ENCODE measurements around the gene WASF2. TPM values are rescaled to one million over a fixed set of nuclear protein-coding genes. Genes with fewer than 3 reads are reported as not detected.
"Not testable (repeated sequence)": the region's sequence is repeated elsewhere in the genome, so short reads cannot be mapped to it uniquely, and the experiment has no call there.

The WASF2 gene
- total RNA-seq, 1 donor from 2014 or later, result 141 TPM

GRCh38 chr1:27496604-27497155 lies 6.7 kb upstream of the WASF2 start:
- DNase-seq (ENCODE audit: low spot score), result no peak

- no peak for DNase-seq (ENCODE audit: low spot score)
Observed at GRCh38 chr1:27492796-27493195, 2.8 kb upstream of the WASF2 start.

- no peak for DNase-seq (ENCODE audit: low spot score)
Observed at GRCh38 chr1:27491748-27492700, 2.1 kb upstream of the WASF2 start.

DNA sequence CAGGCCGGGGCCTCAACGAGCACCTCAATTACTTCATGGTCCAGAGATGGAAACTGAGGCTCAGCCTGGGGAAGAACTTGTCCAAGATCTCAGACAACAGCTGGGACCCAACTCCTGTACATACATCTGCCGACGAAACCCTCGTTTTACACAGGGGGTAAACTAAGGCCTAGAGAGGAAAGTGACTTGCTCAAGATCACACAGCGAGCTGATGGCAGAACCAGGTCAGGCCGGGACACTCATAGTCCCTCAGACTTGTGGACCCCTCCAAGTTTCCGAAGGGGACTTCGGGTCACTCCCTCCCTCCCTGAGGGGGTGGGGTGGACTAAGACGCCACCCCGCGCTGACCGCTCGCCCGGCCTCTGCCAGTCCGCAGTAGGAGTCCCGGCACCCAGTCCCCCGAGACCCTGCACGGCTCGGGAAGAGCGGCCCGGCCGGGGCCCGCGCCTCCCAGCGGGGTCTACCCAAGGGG lies 430 bp downstream of the WASF2 start:
- no peak for DNase-seq (ENCODE audit: low spot score)

- DNase-seq (ENCODE audit: low spot score), result no peak
Observed at GRCh38 chr1:27487966-27488884, 1.7 kb downstream of the WASF2 start.

DNA sequence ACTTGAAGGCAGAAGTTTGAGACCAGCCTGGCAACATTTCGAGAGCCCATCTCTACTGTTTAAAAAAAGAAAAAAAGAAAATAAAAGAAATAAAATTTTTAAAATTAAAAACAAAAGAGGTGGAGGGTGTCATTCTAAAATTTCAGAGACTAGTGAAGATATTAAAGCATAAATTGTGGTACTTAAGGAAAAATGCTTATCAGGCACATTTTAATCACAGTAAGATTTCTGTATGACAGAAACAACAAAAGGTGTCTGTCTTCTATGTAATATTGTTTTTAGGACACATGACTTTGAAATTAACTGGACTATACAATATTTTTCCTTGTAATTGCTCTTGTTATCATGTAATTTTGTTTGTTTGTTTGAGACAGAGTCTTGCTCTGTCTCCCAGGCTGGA lies 4.6 kb downstream of the WASF2 start:
- no peak for DNase-seq (ENCODE audit: low spot score)

DNA sequence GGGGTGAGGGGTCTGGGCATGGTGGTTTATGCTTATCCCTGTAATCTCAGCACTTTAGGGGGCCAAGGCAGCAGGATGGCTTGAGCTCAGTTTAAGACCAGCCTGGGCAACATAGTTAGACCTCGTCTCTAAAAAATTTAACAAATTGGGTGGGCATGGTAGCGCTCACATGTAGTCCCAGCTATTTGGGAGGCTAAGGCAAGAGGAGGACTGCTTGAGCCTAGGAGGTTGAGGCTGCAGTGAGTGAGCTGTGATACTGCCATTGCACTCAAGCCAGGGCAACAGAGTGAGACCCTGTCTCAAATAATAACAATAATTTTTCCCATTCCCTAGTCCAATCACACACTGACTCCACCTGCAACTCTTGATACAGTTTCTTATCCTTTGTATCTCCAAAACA lies 6.3 kb downstream of the WASF2 start:
- no peak for DNase-seq (ENCODE audit: low spot score)

DNA sequence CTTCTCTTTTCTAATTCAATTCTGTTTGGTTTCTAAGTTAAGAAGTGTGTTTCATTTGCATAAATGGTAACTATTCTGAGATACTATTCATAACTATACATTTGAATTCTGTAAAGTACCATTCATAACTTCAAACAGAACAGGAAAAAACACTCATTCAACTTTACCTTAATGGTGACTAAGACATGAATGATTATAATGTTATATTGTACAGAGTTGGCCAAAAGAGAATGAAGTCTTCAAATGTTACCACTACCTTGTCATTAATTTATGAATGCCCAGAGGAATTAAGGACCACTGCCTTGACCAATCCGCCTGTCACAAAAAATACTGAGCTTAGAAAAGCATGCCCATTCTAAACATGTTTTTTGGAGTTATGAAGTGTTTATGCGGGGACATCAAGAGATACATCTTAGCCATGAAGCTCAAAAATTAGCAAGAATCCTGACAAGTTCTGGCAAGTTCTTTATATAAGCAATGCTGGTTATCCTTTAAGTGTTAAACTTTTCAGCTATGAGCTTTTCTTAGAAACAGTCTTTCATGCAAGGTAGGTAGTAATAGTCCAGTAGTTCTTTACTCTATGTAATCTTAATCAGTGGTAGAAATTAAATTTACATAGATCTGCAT lies 7.9 kb downstream of the WASF2 start:
- DNase-seq (ENCODE audit: low spot score), result no peak

- no peak for DNase-seq (ENCODE audit: low spot score)
Observed at GRCh38 chr1:27478098-27478497, 11.9 kb downstream of the WASF2 start.

- peak; percentile 22 for DNase-seq (ENCODE audit: low spot score)
Observed at GRCh38 chr1:27476237-27476636, 13.7 kb downstream of the WASF2 start.

DNA sequence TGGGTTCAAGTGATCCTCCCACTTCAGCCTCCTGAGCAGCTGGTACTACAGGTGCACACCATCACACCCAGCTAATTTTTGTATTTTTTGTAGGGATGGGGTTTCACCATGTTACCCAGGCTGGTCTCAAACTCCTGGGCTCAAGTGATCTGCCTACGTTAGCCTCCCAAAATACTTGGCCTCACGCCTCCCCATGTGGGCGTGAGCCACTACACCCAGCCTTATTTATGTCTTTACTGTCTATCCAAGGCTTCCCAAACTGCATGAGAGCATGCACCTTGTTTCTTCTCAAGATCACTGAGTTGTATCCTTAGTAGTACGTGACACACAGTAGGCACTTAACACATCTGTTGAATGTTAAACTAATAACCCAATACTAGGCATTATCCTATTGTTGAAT lies 14.2 kb downstream of the WASF2 start:
- DNase-seq (ENCODE audit: low spot score), result peak; percentile 15

DNA sequence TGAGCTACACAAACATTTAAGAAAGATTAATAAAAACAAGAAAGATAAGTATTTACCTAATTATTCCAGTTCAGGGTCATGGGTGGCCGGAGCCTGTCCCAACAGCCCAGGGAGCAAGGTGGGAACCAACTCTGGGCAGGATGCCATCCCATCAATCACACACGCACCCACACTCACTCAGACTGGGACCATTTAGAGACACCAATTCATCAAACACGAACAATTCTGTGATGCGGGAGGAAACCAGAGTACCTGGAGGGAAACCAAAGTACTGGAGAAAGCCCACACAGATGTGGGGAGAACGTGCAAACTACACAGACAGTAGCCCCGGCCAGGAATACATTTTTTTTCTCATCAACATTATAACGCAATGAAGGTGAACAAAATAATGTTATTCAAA lies 16.2 kb downstream of the WASF2 start:
- peak; percentile 40 for DNase-seq (ENCODE audit: low spot score)

DNA sequence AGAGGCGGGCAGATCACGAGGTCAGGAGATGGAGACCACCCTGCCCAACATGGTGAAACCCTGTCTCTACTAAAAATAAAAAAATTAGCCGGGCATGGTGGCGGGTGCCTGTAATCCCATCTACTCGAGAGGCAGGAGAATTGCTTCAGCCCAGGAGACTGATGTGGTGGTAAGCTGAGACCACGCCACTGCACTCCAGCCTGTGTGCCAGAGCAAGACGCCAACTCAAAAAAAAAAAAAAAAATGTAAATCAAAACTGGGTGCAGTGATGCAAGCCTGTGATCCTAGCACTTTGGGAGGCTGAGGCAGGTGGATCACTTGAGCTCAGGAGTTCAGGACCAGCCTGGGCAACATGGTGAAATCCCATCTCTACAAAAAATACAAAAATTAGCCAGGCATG lies 17.9 kb downstream of the WASF2 start:
- DNase-seq (ENCODE audit: low spot score), result not testable (repeated sequence)

GRCh38 chr1:27471477-27471876 lies 18.5 kb downstream of the WASF2 start:
- DNase-seq (ENCODE audit: low spot score), result no peak

DNA sequence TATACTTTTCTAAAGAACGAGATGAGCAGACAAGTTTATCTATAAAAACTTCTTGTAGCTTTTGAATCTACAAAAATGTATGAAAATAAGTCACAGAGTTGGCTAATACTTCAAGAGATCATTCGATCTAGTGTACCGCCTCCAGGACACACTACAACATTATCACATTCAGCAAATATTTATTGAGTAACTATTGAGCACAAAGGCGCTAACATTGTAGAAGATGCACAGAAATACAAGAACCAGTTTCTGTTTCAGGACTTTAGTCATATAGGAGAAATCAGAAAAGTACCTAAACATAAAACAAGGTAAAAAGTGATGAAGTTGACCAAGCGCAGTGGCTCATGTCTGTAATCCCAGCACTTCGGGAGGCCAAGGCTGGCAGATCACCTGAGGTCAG lies 20.6 kb downstream of the WASF2 start:
- no peak for DNase-seq (ENCODE audit: low spot score)

DNA sequence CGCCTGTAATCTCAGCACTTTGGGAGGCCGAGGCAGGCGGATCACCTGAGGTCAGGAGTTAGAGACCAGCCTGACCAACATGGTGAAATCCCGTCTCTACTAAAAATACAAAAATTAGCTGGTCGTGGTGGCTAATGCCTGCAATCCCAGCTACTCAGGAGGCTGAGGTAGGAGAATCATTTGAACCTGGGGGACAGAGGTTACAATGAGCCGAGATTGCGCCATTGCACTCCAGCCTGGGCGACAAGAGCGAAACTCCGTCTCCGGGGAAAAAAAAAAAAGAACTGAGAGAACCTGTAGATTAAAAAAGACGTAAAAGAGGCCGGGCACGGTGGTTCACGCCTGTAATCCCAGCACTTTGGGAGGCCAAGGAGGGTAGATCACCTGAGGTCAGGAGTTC lies 21.6 kb downstream of the WASF2 start:
- DNase-seq (ENCODE audit: low spot score), result not testable (repeated sequence)

GRCh38 chr1:27464926-27465647 lies 24.9 kb downstream of the WASF2 start:
- no peak for DNase-seq (ENCODE audit: low spot score)

DNA sequence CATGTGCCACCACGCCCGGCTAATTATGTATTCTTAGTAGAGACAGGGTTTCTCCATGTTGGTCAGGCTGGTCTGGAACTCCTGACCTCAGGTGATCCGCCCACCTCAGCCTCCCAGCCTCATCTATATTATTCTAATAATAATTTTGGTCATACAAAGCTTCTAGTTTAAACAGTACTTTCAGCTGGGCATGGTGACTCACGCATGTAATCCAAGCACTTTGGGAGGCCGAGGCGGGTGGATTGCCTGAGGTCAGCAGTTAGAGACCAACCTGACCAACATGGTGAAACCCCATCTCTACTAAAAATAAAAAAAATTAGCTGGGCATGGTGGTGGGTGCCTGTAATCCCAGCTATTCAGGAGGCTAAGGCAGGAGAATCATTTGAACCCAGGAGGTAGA lies 26.1 kb downstream of the WASF2 start:
- not testable (repeated sequence) for DNase-seq (ENCODE audit: low spot score)

DNA sequence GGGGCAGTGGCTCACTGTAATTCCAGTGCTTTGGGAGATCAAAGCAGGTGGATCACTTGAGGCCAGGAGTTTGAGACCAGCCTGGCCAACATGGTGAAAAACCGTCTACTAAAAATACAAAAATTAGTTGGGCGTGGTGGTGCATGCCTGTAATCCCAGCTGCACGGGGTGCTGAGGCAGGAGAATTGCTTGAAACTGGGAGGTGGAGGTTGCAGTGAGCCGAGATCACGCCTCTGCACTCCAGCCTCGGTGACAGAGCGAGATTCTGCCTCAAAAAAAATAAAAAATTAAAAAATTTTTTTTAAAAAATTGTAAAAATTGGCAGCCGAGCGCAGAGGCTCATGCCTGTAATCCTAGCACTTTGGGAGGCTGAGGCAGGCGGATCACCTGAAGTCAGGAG lies 31.4 kb downstream of the WASF2 start:
- DNase-seq (ENCODE audit: low spot score), result not testable (repeated sequence)

DNA sequence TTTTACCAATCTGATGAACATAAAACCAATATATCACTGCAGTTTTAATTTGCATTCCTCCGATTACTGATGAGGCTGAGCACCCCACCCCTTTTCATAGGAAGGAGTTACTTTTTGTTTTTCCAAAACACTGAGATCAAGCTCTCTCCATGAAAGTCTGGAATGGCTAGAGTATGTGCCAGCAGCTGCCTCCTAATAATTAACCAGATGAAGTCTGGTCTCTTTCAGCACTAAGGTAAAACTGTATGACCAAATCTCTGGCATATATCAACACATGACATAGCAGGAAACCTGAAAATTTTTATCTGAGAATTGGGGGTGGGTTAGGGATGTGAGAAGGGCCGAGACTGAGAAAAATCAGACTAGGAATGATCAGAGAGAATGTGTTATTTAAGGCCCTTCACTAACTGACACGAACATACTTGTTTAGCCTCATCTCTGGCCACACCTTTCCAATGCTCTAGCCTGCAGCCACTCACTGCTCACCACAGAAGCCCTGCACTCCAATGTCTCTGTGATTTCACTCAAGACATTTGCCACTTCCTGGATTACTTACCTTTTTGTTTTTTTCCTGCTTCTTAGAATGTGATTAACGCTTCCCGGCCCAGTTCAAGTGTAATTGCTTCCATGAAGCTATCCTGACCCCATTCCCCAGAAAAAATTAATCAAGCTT lies 34.7 kb downstream of the WASF2 start:
- no peak for DNase-seq (ENCODE audit: low spot score)
